GM21619 (cell line): ENCODE measurements around the gene OSCAR.
"Not testable (repeated sequence)": the region's sequence is repeated elsewhere in the genome, so short reads cannot be mapped to it uniquely, and the experiment has no call there.

ENCODE experiments used
- ATAC-seq: cut with Tn5 transposase; IDR thresholded peaks from one replicate; pipeline ENCODE4 v1.9.1; 2021; ENCODE audit not compliant: unreplicated experiment

The OSCAR gene

DNA sequence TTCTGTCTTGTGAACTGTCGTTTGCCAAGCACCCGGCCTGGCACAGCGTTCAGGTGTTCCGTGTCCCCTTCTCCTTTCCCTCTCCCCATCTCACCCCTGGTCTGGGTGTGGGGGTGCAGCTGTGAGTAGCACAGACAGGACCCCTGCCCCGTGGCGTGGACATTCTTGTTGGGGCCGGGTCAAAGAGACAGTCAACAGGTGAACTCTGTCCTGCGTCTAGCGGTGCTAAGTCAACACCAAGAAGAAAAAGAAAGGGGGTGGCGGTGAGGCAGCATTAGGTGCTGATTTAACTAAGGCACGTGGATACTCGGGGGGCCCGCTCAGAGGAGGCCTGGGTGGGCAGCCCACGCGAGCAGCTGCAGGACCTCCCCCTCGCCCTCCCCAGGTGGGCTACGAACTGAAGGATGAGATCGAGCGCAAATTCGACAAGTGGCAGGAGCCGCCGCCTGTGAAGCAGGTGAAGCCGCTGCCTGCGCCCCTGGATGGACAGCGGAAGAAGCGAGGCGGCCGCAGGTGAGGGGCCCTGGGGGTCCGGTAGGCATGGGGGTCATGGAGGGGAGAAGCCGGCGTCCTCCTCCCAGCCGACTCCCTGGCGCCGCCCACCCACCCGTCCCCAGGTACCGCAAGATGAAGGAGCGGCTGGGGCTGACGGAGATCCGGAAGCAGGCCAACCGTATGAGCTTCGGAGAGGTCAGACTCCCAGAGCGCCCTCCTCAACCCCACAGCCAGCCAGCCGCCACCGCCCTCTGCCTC lies 27.3 kb upstream of the OSCAR start:
- ATAC-seq: no peak

DNA sequence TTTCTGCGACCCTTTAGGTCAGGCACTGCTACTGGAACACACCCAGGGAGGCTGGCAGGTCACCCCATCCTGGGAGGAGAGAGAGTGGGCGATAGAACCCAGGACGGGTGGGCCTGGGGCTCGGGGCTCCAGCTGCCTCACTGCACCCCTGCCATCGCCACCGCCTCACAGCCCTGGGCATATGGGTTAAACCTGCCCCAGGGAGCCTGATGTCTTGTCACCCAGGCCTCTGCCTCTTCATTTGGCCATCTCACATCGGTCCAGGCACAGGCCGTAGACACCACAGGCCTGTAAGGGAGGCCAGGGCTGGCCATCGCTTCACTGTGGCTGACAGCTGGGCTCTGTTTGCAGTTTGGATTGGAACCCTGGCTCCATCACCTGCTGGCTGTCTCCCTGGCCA lies 25.1 kb upstream of the OSCAR start:
- ATAC-seq: no peak

- ATAC-seq: no peak
These were observed 23.8 kb upstream of the OSCAR start for GRCh38 chr19:54124393-54124792.

DNA sequence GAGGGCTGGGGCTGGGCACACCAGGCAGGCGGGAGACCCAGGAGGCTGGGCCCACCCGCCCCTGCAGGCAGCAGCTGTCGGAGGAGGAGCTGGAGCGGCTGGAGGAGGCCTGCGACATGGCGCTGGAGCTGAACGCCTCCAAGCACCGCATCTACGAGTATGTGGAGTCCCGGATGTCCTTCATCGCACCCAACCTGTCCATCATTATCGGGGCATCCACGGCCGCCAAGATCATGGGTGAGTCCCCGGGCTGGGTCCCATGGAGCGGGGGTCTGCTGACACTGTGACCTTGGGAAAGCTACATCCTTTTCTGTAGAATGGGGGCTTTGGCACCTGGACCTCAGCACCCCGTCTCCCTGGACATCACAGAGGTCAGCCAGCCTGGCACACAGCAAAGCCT lies 23.1 kb upstream of the OSCAR start:
- no peak for ATAC-seq

- ATAC-seq: no peak
These were observed 20.7 kb upstream of the OSCAR start for GRCh38 chr19:54121259-54121658.

- ATAC-seq: peak; percentile 83
These were observed 14.8 kb upstream of the OSCAR start, which contains the start of the genes PRPF31 and TFPT for GRCh38 chr19:54115109-54116063. TSS of gene PRPF31 (plus strand) at chr19:54115754. CDS start at chr19:54118279, 2,525 bp downstream. TSS of gene TFPT (minus strand) at chr19:54115657. CDS start at chr19:54115269, 388 bp downstream.

DNA sequence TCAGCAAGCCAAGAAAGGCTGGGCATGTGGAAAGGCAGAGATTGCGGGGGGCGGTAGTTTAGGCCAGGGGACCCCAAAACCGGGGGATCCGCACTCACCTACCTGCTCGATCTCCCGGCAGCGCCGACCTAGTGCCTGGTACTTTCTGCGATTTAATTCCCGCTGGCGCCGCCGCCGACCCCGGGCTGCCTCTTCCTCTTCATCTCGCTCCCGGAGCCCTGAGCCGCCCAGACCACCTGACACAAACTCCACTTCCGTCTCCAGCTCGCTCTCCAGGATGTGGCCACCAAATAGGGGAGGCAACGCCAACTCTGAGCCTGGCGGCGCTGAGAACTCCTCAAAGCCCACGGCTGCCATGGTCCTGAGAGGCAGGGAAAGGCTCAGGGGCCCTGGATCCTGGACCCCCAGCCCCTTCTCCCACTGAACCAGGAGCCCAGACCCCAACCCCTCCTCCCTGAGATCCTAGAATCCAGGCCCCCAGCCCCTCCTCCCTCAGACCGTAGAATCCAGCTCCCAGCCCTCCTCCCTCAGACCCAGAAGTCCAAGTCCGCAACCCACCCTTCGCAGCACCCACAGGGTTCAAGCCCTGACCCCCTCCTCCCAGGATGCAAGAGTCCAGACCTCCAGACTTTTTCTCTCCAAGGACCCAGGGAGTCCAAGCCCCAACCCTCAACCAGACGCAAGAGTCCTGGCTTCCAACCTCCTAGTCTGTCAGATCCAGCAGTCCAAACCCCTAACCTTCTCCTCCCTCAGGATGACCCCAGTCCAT lies 13.9 kb upstream of the OSCAR start:
- ATAC-seq: no peak

GRCh38 chr19:54109651-54110050 lies 9.0 kb upstream of the OSCAR start:
- no peak for ATAC-seq

DNA sequence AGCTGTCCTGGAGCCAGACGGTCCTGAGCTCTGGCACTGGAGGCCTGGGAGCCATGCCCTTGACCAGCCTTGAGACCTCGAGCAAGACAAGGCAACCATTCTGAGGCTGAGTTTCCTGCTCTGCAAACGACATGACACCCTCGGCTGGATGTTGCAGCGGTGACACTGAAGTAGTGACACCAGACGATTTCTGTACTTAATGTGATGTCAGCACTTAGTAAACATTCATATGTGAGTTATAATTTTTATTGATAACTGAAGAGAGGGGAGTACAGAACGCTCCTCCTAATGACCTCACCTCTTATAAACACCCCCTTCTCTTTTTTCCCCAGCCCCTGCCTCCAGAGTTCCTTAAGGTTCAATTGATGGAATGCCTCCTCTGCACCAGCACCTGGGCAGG lies 7.9 kb upstream of the OSCAR start:
- no peak for ATAC-seq

GRCh38 chr19:54107876-54108490 lies 7.4 kb upstream of the OSCAR start:
- ATAC-seq: no peak

DNA sequence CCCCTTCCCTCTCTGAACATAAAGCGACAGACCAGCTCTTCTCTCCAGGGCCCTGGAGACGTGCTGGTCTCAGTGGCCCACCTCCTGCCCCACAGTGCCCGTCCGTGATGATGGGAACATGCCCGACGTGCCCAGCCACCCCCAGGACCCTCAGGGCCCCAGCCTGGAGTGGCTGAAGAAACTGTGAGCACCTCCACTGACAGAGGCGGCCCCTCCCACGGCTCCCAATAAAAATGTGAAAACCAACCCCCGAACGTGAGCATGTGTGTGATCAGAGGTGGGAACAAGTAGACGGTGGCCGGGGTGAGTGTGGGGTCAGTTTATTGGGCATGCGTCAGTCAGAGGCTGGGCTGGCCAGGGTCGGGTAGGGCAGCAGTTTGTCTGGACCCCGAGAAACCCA lies 6.1 kb upstream of the OSCAR start:
- no peak for ATAC-seq

- ATAC-seq: no peak
These were observed 5.2 kb upstream of the OSCAR start for GRCh38 chr19:54105796-54106195.

GRCh38 chr19:54104998-54105715 lies 4.6 kb upstream of the OSCAR start:
- ATAC-seq: no peak

GRCh38 chr19:54102421-54103169 lies 2.0 kb upstream of the OSCAR start, which contains the start of gene NDUFA3:
TSS of gene NDUFA3 (plus strand) at chr19:54102855. CDS start at chr19:54102879, 24 bp downstream.
- ATAC-seq: peak; percentile 95

DNA sequence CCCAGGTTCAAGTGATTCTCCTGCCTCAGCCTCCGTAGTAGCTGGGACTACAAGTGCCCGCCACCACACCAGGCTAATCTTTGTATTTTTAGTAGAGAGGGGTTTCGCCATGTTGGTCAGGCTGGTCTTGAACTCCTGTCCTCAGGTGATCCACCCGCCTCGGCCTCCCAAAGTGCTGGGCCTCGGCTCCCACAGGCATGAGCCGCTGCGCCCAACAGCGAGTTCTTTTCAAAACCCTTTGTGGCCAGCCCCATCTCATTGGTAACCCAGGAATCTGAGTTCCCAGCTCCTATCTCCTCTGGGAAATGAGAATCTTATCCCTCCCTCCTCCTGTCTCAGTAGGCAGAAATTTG lies 724 bp downstream of the OSCAR start:
- ATAC-seq: not testable (repeated sequence)

GRCh38 chr19:54099190-54099902 lies 1.3 kb downstream of the OSCAR start:
- no peak for ATAC-seq

DNA sequence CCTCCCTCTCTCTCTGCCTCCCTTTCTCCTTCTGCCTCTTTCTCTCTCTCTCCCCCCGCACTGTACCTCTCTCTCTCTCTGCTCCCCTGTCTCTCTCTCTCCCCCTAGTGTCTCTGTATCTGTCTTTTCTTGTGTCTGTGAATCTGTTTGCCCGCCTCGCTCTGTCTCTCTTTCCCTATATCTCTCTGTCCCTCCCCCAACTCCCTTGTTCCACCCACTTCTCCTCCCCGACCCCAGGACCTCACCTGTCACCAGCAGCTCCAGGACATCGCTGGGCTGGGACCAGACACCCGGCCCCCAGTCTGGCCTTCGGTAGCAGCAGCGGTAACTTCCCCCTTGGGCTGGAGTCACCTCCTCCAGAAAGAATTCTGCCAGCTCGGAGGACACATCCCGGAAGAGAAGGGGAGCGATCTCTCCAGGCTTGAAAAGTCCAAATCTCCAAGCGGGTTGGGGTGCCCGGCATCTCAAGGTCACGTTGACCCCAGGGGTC lies 3.9 kb downstream of the OSCAR start:
- no peak for ATAC-seq

- not testable (repeated sequence) for ATAC-seq
These were observed 4.6 kb downstream of the OSCAR start for GRCh38 chr19:54095859-54096616.
